Measurements from ENCODE around the gene MTHFD2L.

Gene MTHFD2L

DNA sequence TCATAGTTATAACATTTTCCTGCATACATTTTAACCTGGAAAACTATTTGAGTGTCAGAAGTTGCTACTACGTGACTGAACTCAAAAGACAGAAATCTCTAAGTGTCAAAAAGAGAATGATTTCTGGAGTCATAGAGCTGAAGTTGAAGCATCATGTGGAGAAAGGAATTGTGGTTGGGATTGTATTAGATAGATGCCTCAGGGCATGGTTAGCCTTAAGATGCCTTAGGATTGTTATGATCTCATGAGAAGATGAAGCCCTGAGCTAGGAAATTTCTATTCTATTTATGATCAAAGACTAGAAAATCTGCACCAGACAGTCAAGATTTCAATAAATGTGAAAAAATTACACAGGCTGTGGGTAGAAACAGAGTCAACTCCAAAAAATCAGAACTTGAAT lies 170.6 kb downstream of the MTHFD2L start:
- H3K4me3 ChIP-seq (ENCODE audit: low read depth, low read length) = no peak overlapping the region
- TF ChIP-seq, protein P1, sequence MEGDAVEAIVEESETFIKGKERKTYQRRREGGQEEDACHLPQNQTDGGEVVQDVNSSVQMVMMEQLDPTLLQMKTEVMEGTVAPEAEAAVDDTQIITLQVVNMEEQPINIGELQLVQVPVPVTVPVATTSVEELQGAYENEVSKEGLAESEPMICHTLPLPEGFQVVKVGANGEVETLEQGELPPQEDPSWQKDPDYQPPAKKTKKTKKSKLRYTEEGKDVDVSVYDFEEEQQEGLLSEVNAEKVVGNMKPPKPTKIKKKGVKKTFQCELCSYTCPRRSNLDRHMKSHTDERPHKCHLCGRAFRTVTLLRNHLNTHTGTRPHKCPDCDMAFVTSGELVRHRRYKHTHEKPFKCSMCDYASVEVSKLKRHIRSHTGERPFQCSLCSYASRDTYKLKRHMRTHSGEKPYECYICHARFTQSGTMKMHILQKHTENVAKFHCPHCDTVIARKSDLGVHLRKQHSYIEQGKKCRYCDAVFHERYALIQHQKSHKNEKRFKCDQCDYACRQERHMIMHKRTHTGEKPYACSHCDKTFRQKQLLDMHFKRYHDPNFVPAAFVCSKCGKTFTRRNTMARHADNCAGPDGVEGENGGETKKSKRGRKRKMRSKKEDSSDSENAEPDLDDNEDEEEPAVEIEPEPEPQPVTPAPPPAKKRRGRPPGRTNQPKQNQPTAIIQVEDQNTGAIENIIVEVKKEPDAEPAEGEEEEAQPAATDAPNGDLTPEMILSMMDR (IDR thresholded peaks at IDR 0.05; ENCODE audit: low read depth, low read length, missing control alignments) = no peak
- DNase-seq (ENCODE audit: low read depth) = no peak

DNA sequence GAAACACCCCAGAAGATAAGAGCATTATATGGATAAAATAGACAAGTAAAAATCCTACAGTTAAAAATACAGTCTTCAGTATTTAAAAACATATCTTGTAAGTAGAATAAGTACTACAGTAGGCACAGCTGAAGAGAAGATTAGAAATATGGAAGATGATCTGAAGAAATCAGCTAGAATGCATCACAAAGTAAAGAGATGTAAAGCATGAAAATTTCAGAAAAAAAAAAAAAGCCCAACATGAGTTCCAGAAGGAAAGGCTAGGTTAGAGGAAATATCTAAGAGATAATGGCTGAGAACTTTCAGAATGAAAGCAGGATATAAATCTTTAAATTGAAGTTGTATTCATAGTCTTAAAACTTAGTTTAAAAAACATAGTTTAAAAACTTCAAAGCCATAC lies 171.4 kb downstream of the MTHFD2L start:
- TF ChIP-seq, protein P1 (IDR thresholded peaks at IDR 0.05; ENCODE audit: low read depth, low read length, missing control alignments) = no peak
- no peak overlapping the region for H3K4me3 ChIP-seq (ENCODE audit: low read depth, low read length)
- no peak for DNase-seq (ENCODE audit: low read depth)

DNA sequence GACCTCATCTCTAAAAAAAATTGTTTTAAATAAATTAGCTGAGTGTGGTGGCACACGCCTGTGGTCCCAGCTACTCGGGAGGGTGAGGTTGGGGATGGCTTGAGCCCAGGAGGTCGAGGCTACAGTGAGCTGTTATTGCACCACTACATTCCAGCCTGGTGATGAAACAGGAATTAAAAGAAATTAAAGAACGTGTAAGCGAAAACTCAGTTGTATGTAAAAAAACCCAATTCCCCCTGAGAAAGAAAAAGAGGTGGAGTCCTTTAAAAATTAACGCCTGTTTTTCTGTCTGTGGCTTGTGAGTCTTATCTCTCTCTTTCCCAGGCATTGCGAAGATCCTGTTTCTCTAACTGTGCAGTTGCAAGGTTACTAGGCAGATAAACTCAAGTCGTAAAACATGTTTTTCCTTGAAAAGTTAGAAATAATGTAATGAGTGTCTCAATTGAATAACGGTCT lies 172.4 kb downstream of the MTHFD2L start:
- no peak for DNase-seq (ENCODE audit: low read depth)
- no peak overlapping the region for H3K4me3 ChIP-seq (ENCODE audit: low read depth, low read length)
- TF ChIP-seq, protein P1 (IDR thresholded peaks at IDR 0.05; ENCODE audit: low read depth, low read length, missing control alignments) = no peak

DNA sequence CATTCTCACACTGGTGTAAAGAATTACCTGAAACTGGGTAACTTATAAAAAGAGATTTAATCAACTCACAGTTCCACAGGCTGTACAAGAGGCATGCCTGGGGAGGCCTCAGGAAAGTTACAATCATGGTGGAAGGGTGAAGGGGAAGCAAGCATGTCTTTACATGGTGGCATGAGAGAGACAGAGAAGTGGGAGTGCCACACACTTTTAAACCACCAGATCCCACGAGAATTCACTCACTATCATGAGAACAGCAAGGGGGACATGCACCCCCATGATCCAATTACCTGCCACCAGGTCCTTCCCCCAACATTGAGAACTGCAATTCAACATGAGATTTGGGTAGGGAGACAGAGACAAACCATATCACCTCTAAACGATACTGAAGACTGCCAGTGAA lies 173.3 kb downstream of the MTHFD2L start:
- DNase-seq (ENCODE audit: low read depth) = no peak
- no peak overlapping the region for H3K4me3 ChIP-seq (ENCODE audit: low read depth, low read length)

DNA sequence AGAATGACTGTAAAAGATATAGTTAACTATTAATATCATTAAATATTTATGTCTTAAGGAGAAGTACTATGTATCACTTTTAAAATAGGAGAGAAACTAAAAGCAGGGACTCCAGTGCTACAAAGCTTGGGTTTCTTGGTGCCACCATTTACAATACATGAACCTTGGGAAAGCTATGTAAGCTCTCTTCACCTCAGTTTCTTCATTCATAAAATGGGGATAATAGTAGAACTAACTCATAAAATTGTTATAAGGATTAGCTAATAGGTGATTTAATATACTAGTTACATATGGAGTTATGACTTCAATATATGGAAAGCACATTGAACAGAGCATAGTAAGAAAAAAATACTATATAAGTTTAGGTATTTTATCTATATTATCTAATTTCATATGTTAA lies 174.0 kb downstream of the MTHFD2L start:
- no peak for DNase-seq (ENCODE audit: low read depth)
- no peak overlapping the region for H3K4me3 ChIP-seq (ENCODE audit: low read depth, low read length)
- TF ChIP-seq, protein P1 (IDR thresholded peaks at IDR 0.05; ENCODE audit: low read depth, low read length, missing control alignments) = no peak

More for the DNA sequence above, 173.3 kb downstream of the MTHFD2L start:
- TF ChIP-seq, protein P1 (IDR thresholded peaks at IDR 0.05; ENCODE audit: low read depth, low read length, missing control alignments) = no peak

DNA sequence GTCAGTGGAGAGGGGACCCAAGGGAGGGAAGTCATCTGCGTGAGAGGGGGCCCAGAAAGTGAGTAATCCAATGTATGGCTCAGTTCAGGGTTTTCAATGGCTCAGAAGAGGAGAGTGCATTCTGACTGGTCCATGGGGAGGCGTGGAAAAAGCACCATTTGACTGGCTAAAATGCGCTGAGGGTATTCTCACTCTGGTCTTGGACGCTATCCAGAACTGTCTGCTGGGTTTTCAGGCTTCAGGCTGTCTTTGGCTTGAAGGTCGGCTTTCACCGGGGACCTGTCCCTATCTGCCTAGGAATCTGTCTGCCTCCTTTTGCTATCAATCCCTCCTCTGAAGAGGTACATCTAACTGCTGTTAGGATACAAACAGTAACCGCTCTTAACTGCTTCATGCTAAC lies 176.7 kb downstream of the MTHFD2L start:
- DNase-seq (ENCODE audit: low read depth) = no peak
- TF ChIP-seq, protein P1 (IDR thresholded peaks at IDR 0.05; ENCODE audit: low read depth, low read length, missing control alignments) = no peak

DNA sequence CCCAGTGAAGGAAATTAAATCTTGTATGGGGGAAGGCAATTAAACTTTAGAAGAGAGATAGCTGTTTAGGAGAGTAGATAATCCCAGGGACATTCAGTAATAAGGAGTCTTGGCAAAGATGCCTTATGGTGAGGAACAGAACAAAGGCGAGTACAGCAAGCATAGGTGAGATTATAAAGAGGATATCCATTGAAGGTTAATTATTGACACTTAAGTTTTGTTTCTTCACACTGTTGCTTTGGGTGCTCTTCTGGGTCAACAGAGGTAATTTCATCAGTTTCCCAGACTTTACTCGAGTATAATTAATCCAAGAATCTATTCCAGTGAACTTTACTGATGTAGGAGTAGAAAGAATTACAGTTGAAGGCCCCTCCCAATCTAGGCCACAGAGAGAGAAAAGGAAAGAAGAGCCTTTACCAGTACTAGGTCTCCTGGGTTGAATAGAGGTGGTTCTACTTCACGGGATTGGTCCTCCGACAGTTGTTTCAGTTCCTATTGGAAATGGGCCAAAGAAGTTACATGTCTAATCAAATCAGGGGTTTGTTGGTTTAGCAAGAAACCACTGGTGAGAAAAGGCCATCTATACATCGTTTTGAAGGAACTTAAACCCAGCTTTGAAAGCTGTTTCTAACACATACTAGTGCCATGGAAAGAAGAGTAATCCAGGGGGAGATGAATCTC lies 177.6 kb downstream of the MTHFD2L start:
- peak; percentile 27 for DNase-seq (ENCODE audit: low read depth)

More for the DNA sequence above, 176.7 kb downstream of the MTHFD2L start:
- no peak overlapping the region for H3K4me3 ChIP-seq (ENCODE audit: low read depth, low read length)

More for the DNA sequence above, 177.6 kb downstream of the MTHFD2L start:
- no peak overlapping the region for H3K4me3 ChIP-seq (ENCODE audit: low read depth, low read length)
- TF ChIP-seq, protein P1 (IDR thresholded peaks at IDR 0.05; ENCODE audit: low read depth, low read length, missing control alignments) = no peak

Data from GM12864 (cell line).